ENCODE results near the gene C2orf92. TPM values are rescaled to one million over a fixed set of nuclear protein-coding genes. Genes with fewer than 3 reads are reported as not detected.

The C2orf92 gene
- polyA plus RNA-seq, 3 donors = 7.9 TPM; not detected in 2

DNA sequence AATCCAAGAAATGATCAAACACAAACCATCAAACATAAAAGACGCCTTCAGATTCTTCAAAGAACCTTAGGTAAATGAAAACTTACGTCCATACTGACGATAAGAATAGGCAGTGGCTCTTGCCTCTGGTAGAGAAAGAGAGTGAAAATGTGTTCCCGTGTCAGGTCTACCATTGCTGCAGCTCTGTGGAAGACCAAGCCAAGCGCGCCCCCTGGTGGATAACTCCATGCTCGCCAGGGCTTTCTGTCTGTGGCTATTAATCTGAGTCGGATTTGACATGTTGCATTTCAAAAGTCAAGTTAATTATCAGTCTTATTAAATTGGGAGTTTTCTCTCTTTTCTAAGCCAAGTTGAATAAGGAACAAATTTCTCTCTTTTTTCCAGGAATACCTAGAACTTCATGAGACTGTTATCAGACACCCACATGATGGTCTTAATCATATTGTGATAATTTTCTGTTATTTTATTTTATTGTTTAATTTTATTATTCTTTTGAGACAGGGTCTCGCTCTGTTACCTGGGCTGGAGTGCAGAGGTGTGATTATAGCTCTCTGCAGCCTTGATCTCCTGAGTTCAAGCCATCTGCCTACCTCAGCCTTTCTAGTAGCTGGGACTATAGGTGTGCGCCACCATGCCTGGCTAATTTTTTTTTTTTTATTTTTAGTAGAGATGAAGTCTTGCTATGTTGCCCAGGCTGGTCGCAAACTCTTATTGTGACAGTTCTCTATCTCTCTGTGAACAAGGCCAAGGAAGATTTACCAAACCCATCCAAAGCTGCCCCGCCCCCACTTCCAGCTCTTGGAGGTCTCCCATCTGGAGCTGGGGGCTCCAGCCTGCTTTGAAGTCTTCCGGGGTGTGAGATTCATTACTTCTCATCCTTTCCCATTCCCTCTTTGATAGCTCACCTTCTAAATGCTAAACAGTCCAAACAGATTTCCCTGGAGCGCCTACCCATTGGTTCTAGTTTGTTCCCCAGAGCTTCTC lies 28.0 kb downstream of the C2orf92 start:
- H3K36me3 ChIP-seq (replicated peaks in 1 of 2; ENCODE audit: control insufficient read depth in 1 of 2, insufficient read depth in 2 of 2, low read length in 2 of 2) = no peaks in the 10 kb centered on the region
- TF ChIP-seq, protein P1, sequence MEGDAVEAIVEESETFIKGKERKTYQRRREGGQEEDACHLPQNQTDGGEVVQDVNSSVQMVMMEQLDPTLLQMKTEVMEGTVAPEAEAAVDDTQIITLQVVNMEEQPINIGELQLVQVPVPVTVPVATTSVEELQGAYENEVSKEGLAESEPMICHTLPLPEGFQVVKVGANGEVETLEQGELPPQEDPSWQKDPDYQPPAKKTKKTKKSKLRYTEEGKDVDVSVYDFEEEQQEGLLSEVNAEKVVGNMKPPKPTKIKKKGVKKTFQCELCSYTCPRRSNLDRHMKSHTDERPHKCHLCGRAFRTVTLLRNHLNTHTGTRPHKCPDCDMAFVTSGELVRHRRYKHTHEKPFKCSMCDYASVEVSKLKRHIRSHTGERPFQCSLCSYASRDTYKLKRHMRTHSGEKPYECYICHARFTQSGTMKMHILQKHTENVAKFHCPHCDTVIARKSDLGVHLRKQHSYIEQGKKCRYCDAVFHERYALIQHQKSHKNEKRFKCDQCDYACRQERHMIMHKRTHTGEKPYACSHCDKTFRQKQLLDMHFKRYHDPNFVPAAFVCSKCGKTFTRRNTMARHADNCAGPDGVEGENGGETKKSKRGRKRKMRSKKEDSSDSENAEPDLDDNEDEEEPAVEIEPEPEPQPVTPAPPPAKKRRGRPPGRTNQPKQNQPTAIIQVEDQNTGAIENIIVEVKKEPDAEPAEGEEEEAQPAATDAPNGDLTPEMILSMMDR (IDR thresholded peaks at IDR 0.05) = peak; percentile 89
- no peaks in the 10 kb centered on the region for H3K79me2 ChIP-seq (ENCODE audit: insufficient read depth, low read length)
- peak; percentile 76 to 87 (median 82) for DNase-seq
- no peak overlapping the region for H3K4me3 ChIP-seq (replicated peaks in 1 of 3; ENCODE audit: low read depth in 2 of 3, low read length in 3 of 3)
- peak overlapping the region; percentile 21 for H2AFZ ChIP-seq (ENCODE audit: insufficient read depth, low read depth, low read length, poor library complexity, severe bottlenecking)
- WGBS (ENCODE audit: insufficient coverage) = 44% methylated on average over 6 of the region's 14 CpGs
- H3K4me1 ChIP-seq (ENCODE audit: control insufficient read depth in 1 of 2, insufficient read depth in 2 of 2, low read length in 2 of 2) = no peaks in the 10 kb centered on the region
- Mint-ChIP-seq H3K36me3 (no peaks in the 10 kb centered on the region), H3K4me1 (peaks cover 10% of the 10 kb centered on the region), H3K27me3 (ENCODE audit: low read depth in 3 of 3) (peaks cover 2 to 4% (median 3%) of the 10 kb centered on the region in 3 donors), H3K9me3 (peaks cover 0 to 3% (median 0%) of the 10 kb centered on the region in 7 donors), H3K27ac (peak overlapping the region in 1 of 7 donors; percentile 23), H3K4me3 (peak overlapping the region; percentile 24 to 27)
- H3K4me2 ChIP-seq (replicated peaks; ENCODE audit: extremely low read depth, low read length, poor library complexity, severe bottlenecking) = peak overlapping the region; percentile 37
- H3K9me3 ChIP-seq (replicated peaks in 1 of 2; ENCODE audit: control insufficient read depth in 1 of 2, insufficient read depth in 1 of 2, low read length in 2 of 2) = no peaks in the 10 kb centered on the region
- no peaks in the 10 kb centered on the region for H3K27me3 ChIP-seq (ENCODE audit: control insufficient read depth in 2 of 2, insufficient read depth in 2 of 2, low read length in 2 of 2)
- no peak overlapping the region for H3K27ac ChIP-seq (ENCODE audit: low read depth in 1 of 2, low read length in 2 of 2)
- intact Hi-C loops (cut with micrococcal nuclease) = loop anchor here in 1 of 2 donors (2.0 kb wide), 1 partner anchor 107 kb away; no protein-coding TSS in a partner anchor
- H3K9ac ChIP-seq (ENCODE audit: insufficient read depth, low read length, poor library complexity, severe bottlenecking) = no peak overlapping the region
- no peaks in the 10 kb centered on the region for H4K20me1 ChIP-seq (ENCODE audit: insufficient read depth, low read length)

DNA sequence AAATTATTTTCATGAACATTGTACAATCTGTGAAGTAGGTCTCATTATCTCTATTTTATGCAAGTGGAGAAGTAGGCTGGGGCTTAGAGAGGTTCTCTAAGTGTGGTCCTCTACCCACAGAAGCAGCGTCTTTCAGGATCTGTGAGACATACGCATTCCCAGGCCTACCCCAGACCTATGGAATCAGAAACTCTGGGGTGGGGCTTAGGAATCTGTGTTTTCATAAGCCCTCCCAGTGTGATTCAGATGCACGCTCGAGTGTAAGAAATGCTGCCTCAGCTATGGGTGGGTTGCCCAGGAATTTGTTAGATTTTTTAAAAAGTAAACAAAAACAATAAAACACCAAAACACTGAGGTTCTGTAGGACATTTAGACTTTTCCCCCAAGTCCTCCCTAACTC lies 29.0 kb downstream of the C2orf92 start:
- H3K36me3 ChIP-seq (replicated peaks in 1 of 2; ENCODE audit: control insufficient read depth in 1 of 2, insufficient read depth in 2 of 2, low read length in 2 of 2) = no peaks in the 10 kb centered on the region
- H3K4me2 ChIP-seq (replicated peaks; ENCODE audit: extremely low read depth, low read length, poor library complexity, severe bottlenecking) = no peak overlapping the region
- intact Hi-C loops (cut with micrococcal nuclease) = no loop called here
- Mint-ChIP-seq H3K4me1 (peaks cover 10% of the 10 kb centered on the region), H3K27me3 (ENCODE audit: low read depth in 3 of 3) (peaks cover 2 to 4% (median 3%) of the 10 kb centered on the region in 3 donors), H3K9me3 (peaks cover 0 to 3% (median 0%) of the 10 kb centered on the region in 7 donors), H3K27ac (no peak overlapping the region), H3K36me3 (no peaks in the 10 kb centered on the region), H3K4me3 (no peak overlapping the region)
- H3K4me1 ChIP-seq (ENCODE audit: control insufficient read depth in 1 of 2, insufficient read depth in 2 of 2, low read length in 2 of 2) = no peaks in the 10 kb centered on the region
- H3K9ac ChIP-seq (ENCODE audit: insufficient read depth, low read length, poor library complexity, severe bottlenecking) = no peak overlapping the region
- no peak overlapping the region for H2AFZ ChIP-seq (ENCODE audit: insufficient read depth, low read depth, low read length, poor library complexity, severe bottlenecking)
- H3K27me3 ChIP-seq (ENCODE audit: control insufficient read depth in 2 of 2, insufficient read depth in 2 of 2, low read length in 2 of 2) = no peaks in the 10 kb centered on the region
- TF ChIP-seq, protein P1 (IDR thresholded peaks at IDR 0.05) = no peak
- no peaks in the 10 kb centered on the region for H3K79me2 ChIP-seq (ENCODE audit: insufficient read depth, low read length)
- no peak overlapping the region for H3K27ac ChIP-seq (ENCODE audit: low read depth in 1 of 2, low read length in 2 of 2)
- no peaks in the 10 kb centered on the region for H4K20me1 ChIP-seq (ENCODE audit: insufficient read depth, low read length)
- H3K4me3 ChIP-seq (replicated peaks in 1 of 3; ENCODE audit: low read depth in 2 of 3, low read length in 3 of 3) = no peak overlapping the region
- H3K9me3 ChIP-seq (replicated peaks in 1 of 2; ENCODE audit: control insufficient read depth in 1 of 2, insufficient read depth in 1 of 2, low read length in 2 of 2) = no peaks in the 10 kb centered on the region
- no peak for DNase-seq
- WGBS (ENCODE audit: insufficient coverage) = no CpG with 5 or more reads among the region's 4 CpGs
